Measurements from ENCODE around the gene KPNA5. TPM values are rescaled to one million over a fixed set of nuclear protein-coding genes. Genes with fewer than 3 reads are reported as not detected.

The KPNA5 gene
- total RNA-seq, 2 donors from 2014 or later = 5.1 to 6.9 TPM

- no peak for DNase-seq (ENCODE audit: low spot score)
- H3K4me1 ChIP-seq = no peaks in the 10 kb centered on the region
- TF ChIP-seq, protein P1, sequence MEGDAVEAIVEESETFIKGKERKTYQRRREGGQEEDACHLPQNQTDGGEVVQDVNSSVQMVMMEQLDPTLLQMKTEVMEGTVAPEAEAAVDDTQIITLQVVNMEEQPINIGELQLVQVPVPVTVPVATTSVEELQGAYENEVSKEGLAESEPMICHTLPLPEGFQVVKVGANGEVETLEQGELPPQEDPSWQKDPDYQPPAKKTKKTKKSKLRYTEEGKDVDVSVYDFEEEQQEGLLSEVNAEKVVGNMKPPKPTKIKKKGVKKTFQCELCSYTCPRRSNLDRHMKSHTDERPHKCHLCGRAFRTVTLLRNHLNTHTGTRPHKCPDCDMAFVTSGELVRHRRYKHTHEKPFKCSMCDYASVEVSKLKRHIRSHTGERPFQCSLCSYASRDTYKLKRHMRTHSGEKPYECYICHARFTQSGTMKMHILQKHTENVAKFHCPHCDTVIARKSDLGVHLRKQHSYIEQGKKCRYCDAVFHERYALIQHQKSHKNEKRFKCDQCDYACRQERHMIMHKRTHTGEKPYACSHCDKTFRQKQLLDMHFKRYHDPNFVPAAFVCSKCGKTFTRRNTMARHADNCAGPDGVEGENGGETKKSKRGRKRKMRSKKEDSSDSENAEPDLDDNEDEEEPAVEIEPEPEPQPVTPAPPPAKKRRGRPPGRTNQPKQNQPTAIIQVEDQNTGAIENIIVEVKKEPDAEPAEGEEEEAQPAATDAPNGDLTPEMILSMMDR (IDR thresholded peaks at IDR 0.05) = no peak
- H3K27ac ChIP-seq = no peak overlapping the region
- H3K9me3 ChIP-seq = peaks cover 0 to 9% of the 10 kb centered on the region in 2 donors
- H3K4me3 ChIP-seq = no peak overlapping the region
- H3K27me3 ChIP-seq = no peaks in the 10 kb centered on the region
- no peaks in the 10 kb centered on the region for H3K36me3 ChIP-seq
Observed at GRCh38 chr6:116741571-116741970, 60.6 kb downstream of the KPNA5 start.

GRCh38 chr6:116745176-116745575 lies 64.2 kb downstream of the KPNA5 start:
- H3K27ac ChIP-seq = no peak overlapping the region
- H3K4me1 ChIP-seq = no peaks in the 10 kb centered on the region
- TF ChIP-seq, protein P1 (IDR thresholded peaks at IDR 0.05) = no peak
- no peaks in the 10 kb centered on the region for H3K27me3 ChIP-seq
- DNase-seq (ENCODE audit: low spot score) = no peak
- peaks cover 0 to 5% of the 10 kb centered on the region in 2 donors for H3K9me3 ChIP-seq
- no peaks in the 10 kb centered on the region for H3K36me3 ChIP-seq
- no peak overlapping the region for H3K4me3 ChIP-seq

DNA sequence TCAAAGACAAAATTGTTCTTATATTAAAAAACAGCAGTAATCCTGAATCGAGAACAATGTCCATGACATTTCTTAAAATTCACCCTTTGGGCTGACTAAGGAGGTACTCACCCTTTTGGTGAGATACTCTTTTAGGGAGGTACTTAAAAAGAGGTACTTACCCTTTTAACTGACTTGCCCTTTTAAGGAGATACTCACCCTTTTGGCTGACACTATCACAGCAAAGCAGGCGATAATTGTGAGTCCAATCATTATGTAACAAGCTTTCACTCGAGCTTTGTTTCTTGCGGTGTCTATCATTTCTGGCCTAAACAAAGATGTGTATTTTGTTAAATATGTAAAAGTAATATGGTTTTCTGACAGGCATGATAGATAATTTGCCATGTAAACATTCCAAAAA lies 80.8 kb downstream of the KPNA5 start:
- H3K27ac ChIP-seq = no peak overlapping the region
- no peak overlapping the region for H3K4me3 ChIP-seq
- no peaks in the 10 kb centered on the region for H3K36me3 ChIP-seq
- H3K4me1 ChIP-seq = peaks cover 0 to 17% of the 10 kb centered on the region in 2 donors
- DNase-seq (ENCODE audit: low spot score) = no peak
- TF ChIP-seq, protein P1 (IDR thresholded peaks at IDR 0.05) = no peak
- H3K9me3 ChIP-seq = no peaks in the 10 kb centered on the region
- H3K27me3 ChIP-seq = peaks cover 0 to 8% of the 10 kb centered on the region in 2 donors

GRCh38 chr6:116762235-116762634 lies 81.2 kb downstream of the KPNA5 start:
- no peak overlapping the region for H3K27ac ChIP-seq
- H3K4me1 ChIP-seq = peaks cover 0 to 17% of the 10 kb centered on the region in 2 donors
- TF ChIP-seq, protein P1 (IDR thresholded peaks at IDR 0.05) = no peak
- no peak overlapping the region for H3K4me3 ChIP-seq
- H3K9me3 ChIP-seq = no peaks in the 10 kb centered on the region
- no peak for DNase-seq (ENCODE audit: low spot score)
- H3K36me3 ChIP-seq = no peaks in the 10 kb centered on the region
- peaks cover 0 to 8% of the 10 kb centered on the region in 2 donors for H3K27me3 ChIP-seq

- Histone ChIP-seq H3K36me3 (no peaks in the 10 kb centered on the region), H3K4me1 (peaks cover 0 to 17% of the 10 kb centered on the region in 2 donors), H3K27ac (no peak overlapping the region), H3K9me3 (no peaks in the 10 kb centered on the region), H3K27me3 (peaks cover 0 to 8% of the 10 kb centered on the region in 2 donors), H3K4me3 (no peak overlapping the region)
- TF ChIP-seq, protein P1 (IDR thresholded peaks at IDR 0.05) = no peak
- DNase-seq (ENCODE audit: low spot score) = no peak
Observed at GRCh38 chr6:116763048-116763447, 82.0 kb downstream of the KPNA5 start.
